ENCODE results near the gene DMRTC1B. TPM values are rescaled to one million over a fixed set of nuclear protein-coding genes. Genes with fewer than 3 reads are reported as not detected.
"Not testable (repeated sequence)": the region's sequence is repeated elsewhere in the genome, so short reads cannot be mapped to it uniquely, and the experiment has no call there.

Gene DMRTC1B
- polyA plus RNA-seq, 3 donors: not detected

DNA sequence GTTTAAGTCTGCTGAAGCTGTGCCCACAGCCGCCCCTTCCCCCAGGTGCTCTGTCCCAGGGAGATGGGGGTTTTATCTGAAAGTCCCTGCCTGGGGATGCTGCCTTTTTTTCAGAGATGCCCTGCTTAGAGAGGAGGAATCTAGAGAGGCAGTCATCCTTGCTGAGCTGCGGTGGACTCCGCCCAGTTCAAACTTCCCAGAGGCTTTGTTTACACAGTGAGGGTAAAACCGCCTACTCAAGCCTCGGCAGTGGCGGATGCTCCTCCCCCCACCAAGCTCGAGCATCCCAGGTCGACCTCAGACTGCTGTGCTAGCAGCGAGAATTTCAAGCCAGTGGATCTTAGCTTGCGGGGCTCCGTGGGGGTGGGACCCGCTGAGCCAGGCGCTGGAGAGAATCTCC lies 54.0 kb downstream of the DMRTC1B start:
- no CpG with 5 or more reads among the region's 13 CpGs for WGBS (ENCODE audit: insufficient coverage)
- H3K27ac Mint-ChIP-seq; H3K36me3 ChIP-seq (replicated peaks in 1 of 2; ENCODE audit: control insufficient read depth in 1 of 2, insufficient read depth in 2 of 2, low read length in 2 of 2); H2AFZ ChIP-seq (ENCODE audit: insufficient read depth, low read depth, low read length, poor library complexity, severe bottlenecking); H3K4me1 ChIP-seq (ENCODE audit: control insufficient read depth in 1 of 2, insufficient read depth in 2 of 2, low read length in 2 of 2); H3K36me3 Mint-ChIP-seq; DNase-seq; H3K4me2 ChIP-seq (replicated peaks; ENCODE audit: extremely low read depth, low read length, poor library complexity, severe bottlenecking); H3K4me1 Mint-ChIP-seq; H3K79me2 ChIP-seq (ENCODE audit: insufficient read depth, low read length); H3K27me3 ChIP-seq (ENCODE audit: control insufficient read depth in 2 of 2, insufficient read depth in 2 of 2, low read length in 2 of 2); H3K4me3 Mint-ChIP-seq; H3K9me3 Mint-ChIP-seq; H3K4me3 ChIP-seq (replicated peaks in 1 of 3; ENCODE audit: low read depth in 2 of 3, low read length in 3 of 3); H3K9me3 ChIP-seq (replicated peaks in 1 of 2; ENCODE audit: control insufficient read depth in 1 of 2, insufficient read depth in 1 of 2, low read length in 2 of 2); H4K20me1 ChIP-seq (ENCODE audit: insufficient read depth, low read length); H3K27ac ChIP-seq (ENCODE audit: low read depth in 1 of 2, low read length in 2 of 2); H3K9ac ChIP-seq (ENCODE audit: insufficient read depth, low read length, poor library complexity, severe bottlenecking); H3K27me3 Mint-ChIP-seq (ENCODE audit: low read depth in 3 of 3); intact Hi-C loops (cut with micrococcal nuclease): not testable (repeated sequence)

DNA sequence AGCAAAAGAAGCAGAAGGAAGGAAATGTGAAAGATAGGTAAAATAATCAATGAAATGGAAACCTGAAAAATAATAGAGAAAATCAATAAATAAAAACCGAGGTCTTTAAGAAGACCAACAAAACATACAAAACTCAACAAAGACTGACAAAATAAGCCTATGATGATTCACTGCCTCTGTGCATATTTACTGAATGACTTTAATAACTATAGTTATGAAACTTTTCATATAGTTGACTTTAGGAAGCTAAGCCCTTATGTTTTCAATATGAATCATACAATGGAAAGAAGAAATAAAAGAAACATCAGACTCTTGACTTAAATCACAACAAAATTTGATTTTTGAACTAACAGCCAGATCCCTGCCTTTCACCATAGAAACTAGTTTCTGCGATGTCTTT lies 60.8 kb downstream of the DMRTC1B start:
- intact Hi-C loops (cut with micrococcal nuclease); H3K27me3 ChIP-seq (ENCODE audit: control insufficient read depth in 2 of 2, insufficient read depth in 2 of 2, low read length in 2 of 2): not testable (repeated sequence)

DNA sequence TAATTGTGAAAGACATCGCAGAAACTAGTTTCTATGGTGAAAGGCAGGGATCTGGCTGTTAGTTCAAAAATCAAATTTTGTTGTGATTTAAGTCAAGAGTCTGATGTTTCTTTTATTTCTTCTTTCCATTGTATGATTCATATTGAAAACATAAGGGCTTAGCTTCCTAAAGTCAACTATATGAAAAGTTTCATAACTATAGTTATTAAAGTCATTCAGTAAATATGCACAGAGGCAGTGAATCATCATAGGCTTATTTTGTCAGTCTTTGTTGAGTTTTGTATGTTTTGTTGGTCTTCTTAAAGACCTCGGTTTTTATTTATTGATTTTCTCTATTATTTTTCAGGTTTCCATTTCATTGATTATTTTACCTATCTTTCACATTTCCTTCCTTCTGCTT lies 106.2 kb downstream of the DMRTC1B start:
- H3K9ac ChIP-seq (ENCODE audit: insufficient read depth, low read length, poor library complexity, severe bottlenecking); H3K4me3 Mint-ChIP-seq; H3K27ac Mint-ChIP-seq; H3K4me3 ChIP-seq (replicated peaks in 1 of 3; ENCODE audit: low read depth in 2 of 3, low read length in 3 of 3); intact Hi-C loops (cut with micrococcal nuclease); H3K4me1 ChIP-seq (ENCODE audit: control insufficient read depth in 1 of 2, insufficient read depth in 2 of 2, low read length in 2 of 2); H3K27ac ChIP-seq (ENCODE audit: low read depth in 1 of 2, low read length in 2 of 2); H3K79me2 ChIP-seq (ENCODE audit: insufficient read depth, low read length); H3K36me3 Mint-ChIP-seq; H3K27me3 Mint-ChIP-seq (ENCODE audit: low read depth in 3 of 3); H3K9me3 ChIP-seq (replicated peaks in 1 of 2; ENCODE audit: control insufficient read depth in 1 of 2, insufficient read depth in 1 of 2, low read length in 2 of 2); H3K4me1 Mint-ChIP-seq; H3K27me3 ChIP-seq (ENCODE audit: control insufficient read depth in 2 of 2, insufficient read depth in 2 of 2, low read length in 2 of 2); H3K36me3 ChIP-seq (replicated peaks in 1 of 2; ENCODE audit: control insufficient read depth in 1 of 2, insufficient read depth in 2 of 2, low read length in 2 of 2); H2AFZ ChIP-seq (ENCODE audit: insufficient read depth, low read depth, low read length, poor library complexity, severe bottlenecking); H3K4me2 ChIP-seq (replicated peaks; ENCODE audit: extremely low read depth, low read length, poor library complexity, severe bottlenecking); H4K20me1 ChIP-seq (ENCODE audit: insufficient read depth, low read length); DNase-seq; H3K9me3 Mint-ChIP-seq: not testable (repeated sequence)
- WGBS (ENCODE audit: insufficient coverage): no CpG with 5 or more reads among the region's 2 CpGs

More for the DNA sequence above, 60.8 kb downstream of the DMRTC1B start:
- no CpG with 5 or more reads among the region's 2 CpGs for WGBS (ENCODE audit: insufficient coverage)
- H3K36me3 Mint-ChIP-seq; H3K9me3 ChIP-seq (replicated peaks in 1 of 2; ENCODE audit: control insufficient read depth in 1 of 2, insufficient read depth in 1 of 2, low read length in 2 of 2); H4K20me1 ChIP-seq (ENCODE audit: insufficient read depth, low read length); H3K9me3 Mint-ChIP-seq; H3K9ac ChIP-seq (ENCODE audit: insufficient read depth, low read length, poor library complexity, severe bottlenecking); DNase-seq; H3K27ac Mint-ChIP-seq; H3K27me3 Mint-ChIP-seq (ENCODE audit: low read depth in 3 of 3); H3K79me2 ChIP-seq (ENCODE audit: insufficient read depth, low read length); H3K27ac ChIP-seq (ENCODE audit: low read depth in 1 of 2, low read length in 2 of 2); H3K4me3 Mint-ChIP-seq; H3K4me3 ChIP-seq (replicated peaks in 1 of 3; ENCODE audit: low read depth in 2 of 3, low read length in 3 of 3); H3K4me2 ChIP-seq (replicated peaks; ENCODE audit: extremely low read depth, low read length, poor library complexity, severe bottlenecking); H3K4me1 Mint-ChIP-seq; H3K4me1 ChIP-seq (ENCODE audit: control insufficient read depth in 1 of 2, insufficient read depth in 2 of 2, low read length in 2 of 2); H2AFZ ChIP-seq (ENCODE audit: insufficient read depth, low read depth, low read length, poor library complexity, severe bottlenecking); H3K36me3 ChIP-seq (replicated peaks in 1 of 2; ENCODE audit: control insufficient read depth in 1 of 2, insufficient read depth in 2 of 2, low read length in 2 of 2): not testable (repeated sequence)

GRCh38 chrX:72889740-72890139 lies 113.0 kb downstream of the DMRTC1B start:
- H3K27me3 ChIP-seq (ENCODE audit: control insufficient read depth in 2 of 2, insufficient read depth in 2 of 2, low read length in 2 of 2); H3K79me2 ChIP-seq (ENCODE audit: insufficient read depth, low read length); H3K9me3 ChIP-seq (replicated peaks in 1 of 2; ENCODE audit: control insufficient read depth in 1 of 2, insufficient read depth in 1 of 2, low read length in 2 of 2); H4K20me1 ChIP-seq (ENCODE audit: insufficient read depth, low read length); H3K4me1 ChIP-seq (ENCODE audit: control insufficient read depth in 1 of 2, insufficient read depth in 2 of 2, low read length in 2 of 2); H3K9me3 Mint-ChIP-seq; H3K4me1 Mint-ChIP-seq; H3K9ac ChIP-seq (ENCODE audit: insufficient read depth, low read length, poor library complexity, severe bottlenecking); H3K27ac ChIP-seq (ENCODE audit: low read depth in 1 of 2, low read length in 2 of 2); H3K36me3 Mint-ChIP-seq; H3K27me3 Mint-ChIP-seq (ENCODE audit: low read depth in 3 of 3); intact Hi-C loops (cut with micrococcal nuclease); H2AFZ ChIP-seq (ENCODE audit: insufficient read depth, low read depth, low read length, poor library complexity, severe bottlenecking); DNase-seq; H3K4me2 ChIP-seq (replicated peaks; ENCODE audit: extremely low read depth, low read length, poor library complexity, severe bottlenecking); H3K27ac Mint-ChIP-seq; H3K4me3 Mint-ChIP-seq; H3K36me3 ChIP-seq (replicated peaks in 1 of 2; ENCODE audit: control insufficient read depth in 1 of 2, insufficient read depth in 2 of 2, low read length in 2 of 2); H3K4me3 ChIP-seq (replicated peaks in 1 of 3; ENCODE audit: low read depth in 2 of 3, low read length in 3 of 3): not testable (repeated sequence)
- WGBS (ENCODE audit: insufficient coverage): no CpG with 5 or more reads among the region's 14 CpGs

All from CD14-positive monocyte (primary cell).